ENCODE results near the gene CPSF3.
"Not testable (repeated sequence)": the region's sequence is repeated elsewhere in the genome, so short reads cannot be mapped to it uniquely, and the experiment has no call there.

CPSF3 gene

GRCh38 chr2:9472511-9472910 lies 49.1 kb downstream of the CPSF3 start:
- no peak for DNase-seq

DNA sequence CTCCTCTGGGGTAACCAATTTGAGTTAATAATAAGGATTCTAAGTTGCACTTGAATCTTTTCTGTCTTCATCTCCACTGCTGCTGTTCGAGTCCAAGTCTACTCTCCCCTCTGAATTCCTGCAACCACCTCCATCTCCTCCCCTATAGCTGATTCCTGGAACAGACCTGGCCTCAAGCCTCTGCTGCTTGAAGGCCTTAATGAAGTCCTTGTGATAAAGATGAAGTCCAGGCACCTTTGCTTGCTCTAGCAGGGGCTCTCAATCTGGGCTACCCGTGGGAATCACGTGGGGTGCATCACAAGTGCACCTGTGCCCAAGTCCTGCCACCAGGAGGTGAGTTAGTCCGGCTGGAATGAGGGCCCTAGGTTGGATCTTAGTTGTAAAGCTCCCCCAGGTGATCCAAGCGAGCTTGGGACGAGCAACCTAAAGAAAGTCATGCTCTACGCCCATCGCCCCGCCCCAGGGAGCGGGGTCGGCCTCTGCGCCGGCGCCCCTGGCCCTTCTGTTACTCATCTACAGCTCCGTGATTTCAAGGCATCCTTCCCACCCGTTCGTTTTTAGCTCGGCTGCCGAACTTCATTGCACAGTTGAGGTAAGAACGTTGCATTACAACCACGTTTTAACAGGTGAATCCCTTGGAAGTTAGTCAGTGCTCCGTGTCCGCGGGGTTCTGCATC lies 50.0 kb downstream of the CPSF3 start:
- DNase-seq: no peak

GRCh38 chr2:9473985-9474360 lies 50.5 kb downstream of the CPSF3 start:
- DNase-seq: no peak

DNA sequence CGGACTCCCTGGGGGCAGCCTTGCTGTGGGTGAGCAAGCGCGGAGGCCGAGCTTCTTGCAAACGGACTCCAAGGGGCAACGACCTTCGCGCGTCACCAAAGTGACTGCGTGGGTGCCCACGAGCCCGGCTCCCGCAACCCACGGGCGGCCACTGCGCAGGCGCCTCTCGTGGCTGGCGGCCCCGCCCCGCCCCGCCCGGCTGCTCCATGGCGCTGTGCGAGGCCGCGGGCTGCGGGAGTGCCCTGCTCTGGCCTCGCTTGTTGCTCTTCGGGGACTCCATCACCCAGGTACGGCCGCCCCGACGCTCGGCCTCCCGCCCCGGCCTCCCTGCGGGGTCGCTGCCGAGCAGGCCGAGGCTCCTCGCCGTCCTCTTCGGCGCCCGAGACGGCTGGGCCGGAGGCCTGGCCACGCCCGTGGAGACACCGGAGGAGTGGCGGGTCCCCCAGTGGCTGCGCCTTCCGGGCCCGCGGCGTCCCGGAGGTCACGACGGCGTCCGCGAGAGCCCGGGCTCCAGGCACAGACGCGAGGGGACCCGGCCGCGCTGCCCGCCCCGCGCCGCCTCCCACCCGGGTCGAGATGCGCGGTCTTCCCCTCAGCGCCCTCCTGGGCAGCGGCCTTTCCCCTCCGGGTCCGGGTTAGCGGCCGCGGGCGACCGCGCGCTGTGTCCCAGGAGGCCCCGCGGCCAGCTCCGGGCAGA lies 51.1 kb downstream of the CPSF3 start, which contains the start of gene IAH1:
TSS of gene IAH1 (plus strand) at position 191 of the 697 bp plus-strand sequence. CDS start at position 207, 16 bp downstream.
- no peak for DNase-seq

GRCh38 chr2:9477914-9478313 lies 54.5 kb downstream of the CPSF3 start:
- DNase-seq: no peak

DNA sequence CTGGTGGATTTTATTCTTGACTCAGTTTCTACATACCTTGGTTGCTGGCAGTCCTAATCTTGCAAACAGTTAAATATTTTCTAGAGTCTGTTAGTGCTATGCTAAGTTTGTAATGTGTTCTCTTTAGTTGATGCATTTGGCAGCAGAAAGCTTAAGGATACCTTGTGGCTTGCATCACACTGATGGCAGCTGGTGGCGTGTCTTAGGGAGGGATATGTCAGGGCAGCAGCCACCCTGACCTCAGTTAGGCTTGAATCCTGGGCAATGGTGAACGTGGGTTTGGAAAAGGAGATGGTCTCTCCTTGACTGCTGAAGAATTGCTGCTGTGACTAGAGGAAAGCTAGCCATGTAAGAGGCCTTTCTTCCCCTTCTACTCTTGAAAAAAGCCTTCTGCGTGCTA lies 55.1 kb downstream of the CPSF3 start:
- DNase-seq: no peak

- no peak for DNase-seq
These were observed 56.7 kb downstream of the CPSF3 start for GRCh38 chr2:9480157-9480556.

GRCh38 chr2:9483107-9483506 lies 59.7 kb downstream of the CPSF3 start:
- DNase-seq: no peak

GRCh38 chr2:9484533-9484932 lies 61.1 kb downstream of the CPSF3 start:
- DNase-seq: no peak

DNA sequence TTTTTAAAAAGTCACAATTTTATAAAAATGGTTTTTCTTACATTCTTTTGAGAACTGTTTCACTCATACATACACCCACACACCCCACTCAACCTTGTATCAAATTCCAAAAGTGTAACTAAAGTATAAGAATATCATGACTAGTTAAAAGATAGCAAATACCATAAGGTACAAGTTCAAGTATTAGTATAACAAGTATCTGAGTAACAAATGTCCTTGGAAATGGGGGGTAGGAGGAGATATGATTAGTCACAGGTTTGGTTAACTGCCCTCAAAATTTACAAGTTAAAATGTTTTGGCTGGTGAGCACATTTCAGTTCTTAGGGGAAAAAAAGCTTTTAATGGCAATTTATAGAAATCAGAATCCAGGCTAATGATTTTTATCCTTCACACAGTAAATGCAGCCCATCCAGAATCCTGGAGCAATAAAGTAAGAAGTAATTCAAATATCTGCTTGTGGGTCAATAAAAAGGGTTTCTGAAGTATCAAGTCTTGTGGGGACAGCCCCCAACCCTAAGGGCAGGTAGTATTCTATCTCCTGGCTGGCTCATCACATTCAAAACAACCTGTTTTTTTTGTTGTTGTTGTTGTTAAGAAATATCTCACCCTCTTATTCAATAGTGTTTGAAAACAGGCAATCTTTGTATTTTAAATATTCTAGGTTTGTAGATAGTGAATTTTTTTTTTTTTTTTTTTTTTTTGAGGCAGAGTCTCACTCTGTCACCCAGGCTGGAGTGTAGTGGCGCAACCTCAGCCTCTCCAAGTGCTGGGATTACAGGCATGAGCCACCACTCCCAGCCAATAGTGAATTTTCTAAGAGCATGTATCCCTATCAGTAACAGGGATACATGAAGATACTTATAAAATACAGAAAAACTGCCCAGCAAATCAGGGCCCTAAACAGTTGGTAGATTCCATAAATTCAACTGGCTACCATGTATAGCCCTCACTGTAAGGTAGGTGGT lies 65.4 kb downstream of the CPSF3 start:
- DNase-seq: no peak

DNA sequence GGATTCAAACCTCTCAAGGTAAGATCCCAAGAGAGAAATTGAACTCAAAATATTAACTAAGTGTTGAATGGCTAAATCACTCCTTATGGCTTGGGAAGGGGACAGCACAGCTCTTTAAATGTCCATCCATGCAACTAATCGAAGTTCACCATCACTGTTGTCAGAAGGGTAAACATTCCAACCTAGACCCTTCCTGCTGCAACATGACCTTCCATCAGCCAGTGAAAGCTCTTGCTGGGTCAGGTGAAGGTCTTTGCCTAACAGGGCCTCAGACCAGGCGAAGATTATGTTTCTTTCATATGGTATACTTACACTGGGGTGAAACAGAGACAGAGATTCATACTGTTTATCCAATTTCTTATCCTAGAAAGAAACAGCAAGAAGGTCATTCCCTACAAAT lies 67.3 kb downstream of the CPSF3 start:
- no peak for DNase-seq

GRCh38 chr2:9492927-9493326 lies 69.5 kb downstream of the CPSF3 start:
- DNase-seq: no peak

GRCh38 chr2:9493478-9493877 lies 70.0 kb downstream of the CPSF3 start:
- no peak for DNase-seq

GRCh38 chr2:9494081-9494480 lies 70.6 kb downstream of the CPSF3 start:
- no peak for DNase-seq

GRCh38 chr2:9497017-9497416 lies 73.6 kb downstream of the CPSF3 start:
- peak; percentile 72 for DNase-seq

- no peak for DNase-seq
These were observed 74.8 kb downstream of the CPSF3 start for GRCh38 chr2:9498210-9498609.

DNA sequence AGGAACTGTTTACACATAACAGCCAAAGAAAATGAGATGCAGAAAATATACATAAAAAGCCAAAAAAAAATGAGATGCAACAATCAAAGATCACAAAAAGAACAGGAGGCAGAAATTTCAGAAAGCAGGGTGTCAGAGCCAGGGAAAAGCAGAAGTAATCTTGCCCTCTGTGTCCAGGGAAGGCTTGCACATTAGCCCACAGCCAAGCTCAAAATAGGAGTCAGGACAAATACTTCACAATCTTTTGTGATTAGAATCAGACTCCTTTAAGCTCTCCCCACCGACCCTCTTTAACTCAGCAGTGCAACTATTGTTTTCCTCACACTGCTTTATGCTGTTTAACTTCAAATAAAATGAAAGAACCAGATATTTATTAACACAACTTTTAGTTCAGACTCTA lies 85.5 kb downstream of the CPSF3 start:
- no peak for DNase-seq

- not testable (repeated sequence) for DNase-seq
These were observed 90.5 kb downstream of the CPSF3 start for GRCh38 chr2:9513946-9514345.

DNA sequence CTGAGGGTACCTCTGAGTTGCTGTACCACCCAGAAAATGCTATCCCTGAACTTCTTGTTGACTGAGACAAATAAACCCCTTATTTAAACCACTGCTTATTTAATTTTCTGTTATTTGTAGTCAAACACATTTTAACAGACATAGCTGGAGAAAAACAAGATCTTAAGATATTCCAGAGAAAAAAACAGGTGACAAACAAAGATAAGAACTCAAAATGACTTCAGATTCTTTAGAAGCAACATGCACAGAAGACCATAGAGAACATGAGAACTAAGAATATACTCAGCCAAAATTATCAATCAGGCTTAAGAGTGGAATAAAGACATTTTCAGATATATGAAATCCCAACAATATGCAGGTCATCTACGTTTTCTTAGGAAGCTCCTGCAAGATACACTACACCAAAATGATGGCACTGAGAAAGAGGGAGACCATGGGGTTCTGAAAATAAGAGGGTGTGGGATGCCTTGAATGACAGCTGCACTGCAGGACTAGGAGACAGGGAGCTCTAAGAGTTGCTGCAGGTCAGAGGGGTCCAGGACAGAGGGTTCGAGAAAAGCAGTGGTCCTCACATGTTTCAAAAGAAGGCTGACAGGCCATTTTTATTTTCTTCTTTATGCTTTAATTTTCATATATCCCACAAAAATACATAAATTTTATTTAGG lies 93.8 kb downstream of the CPSF3 start:
- no peak for DNase-seq

DNA sequence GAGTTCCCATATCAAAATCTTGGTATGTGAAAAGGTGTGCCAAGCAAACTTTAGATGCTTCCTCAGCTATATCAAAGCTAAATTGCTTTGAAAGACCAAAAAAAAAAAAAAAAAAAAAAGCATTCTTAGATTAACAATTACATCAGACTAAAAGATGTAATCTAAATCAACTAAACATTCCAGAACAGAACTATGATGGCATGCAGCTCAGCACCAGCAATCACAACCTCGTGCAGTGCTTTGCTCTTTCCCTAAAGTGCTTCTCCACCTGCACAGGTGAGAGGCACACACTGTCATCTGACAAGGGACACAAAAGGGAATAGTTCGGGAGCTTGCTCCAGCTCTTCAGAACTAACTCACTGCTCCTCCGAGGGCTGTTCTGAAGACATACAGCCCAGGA lies 94.7 kb downstream of the CPSF3 start:
- DNase-seq: no peak

DNA sequence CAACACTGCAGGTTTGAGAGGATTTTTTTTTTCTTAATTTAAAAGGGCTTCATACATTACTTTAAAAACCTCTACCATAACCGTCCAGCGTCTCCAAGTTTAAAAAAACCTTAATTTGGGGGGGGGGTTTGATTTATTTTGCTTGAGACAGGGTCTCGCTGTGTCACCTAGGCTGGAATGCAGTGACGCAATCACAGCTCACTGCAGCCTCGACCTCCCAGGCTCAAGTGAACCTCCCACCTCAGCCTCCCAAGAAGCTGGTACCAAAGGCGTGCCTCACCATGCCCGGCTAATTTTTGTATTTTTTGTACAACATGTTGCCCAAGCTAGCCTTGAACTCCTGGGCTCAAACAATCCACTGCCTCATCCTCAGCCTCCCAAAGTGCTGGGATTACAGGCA lies 95.3 kb downstream of the CPSF3 start:
- no peak for DNase-seq

- no peak for DNase-seq
These were observed 95.8 kb downstream of the CPSF3 start for GRCh38 chr2:9519250-9519649.
